Measurements from ENCODE around the gene SYNC.

SYNC gene

DNA sequence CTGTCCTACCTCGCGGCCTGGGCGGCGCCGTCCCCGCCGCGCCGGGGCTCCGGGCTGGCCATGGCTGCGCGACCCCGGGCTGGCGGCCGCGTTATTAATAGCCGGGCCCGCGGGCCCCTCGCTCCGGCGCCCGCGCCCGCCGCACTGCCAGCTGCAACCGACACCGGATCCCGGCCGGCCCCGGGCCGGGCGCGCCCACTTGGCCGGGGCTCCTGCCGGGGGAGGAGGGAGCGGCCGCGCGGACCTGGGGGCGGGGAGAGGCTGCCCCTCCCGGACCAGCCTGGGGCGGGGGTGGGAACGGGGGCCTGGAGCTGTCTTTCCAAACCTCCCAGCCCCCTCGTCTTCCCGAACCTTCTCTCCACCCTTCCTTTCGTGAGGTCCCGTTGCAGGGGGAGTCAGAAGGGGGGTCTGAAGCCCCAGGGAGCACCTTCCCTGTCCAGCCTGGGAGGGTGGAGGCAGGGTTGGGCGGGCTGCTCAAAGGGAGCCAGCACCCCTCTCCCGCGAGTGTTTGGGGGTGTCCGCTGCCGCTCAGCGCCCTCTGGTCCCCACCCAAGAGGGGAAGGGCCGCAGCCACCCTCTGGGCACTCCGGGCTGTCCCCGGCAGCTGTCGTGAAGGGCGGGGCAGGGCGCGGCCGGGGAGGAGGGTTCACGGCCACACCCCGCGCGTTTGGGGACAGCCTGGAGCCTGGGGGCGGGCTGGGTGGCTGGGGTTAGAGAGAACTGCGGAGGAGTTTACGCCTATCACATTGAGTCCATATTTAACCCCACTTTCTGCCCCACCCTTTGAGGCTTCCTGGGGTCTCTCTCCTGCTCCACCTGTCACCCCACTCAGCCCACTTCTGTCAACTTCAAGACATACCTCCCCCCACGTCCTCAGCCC, at the start of gene SYNC:
TSS of gene SYNC (minus strand) at position 172 of the 880 bp plus-strand sequence. CDS start at position 62, 110 bp downstream.
- peak; percentile 55 for DNase-seq

DNA sequence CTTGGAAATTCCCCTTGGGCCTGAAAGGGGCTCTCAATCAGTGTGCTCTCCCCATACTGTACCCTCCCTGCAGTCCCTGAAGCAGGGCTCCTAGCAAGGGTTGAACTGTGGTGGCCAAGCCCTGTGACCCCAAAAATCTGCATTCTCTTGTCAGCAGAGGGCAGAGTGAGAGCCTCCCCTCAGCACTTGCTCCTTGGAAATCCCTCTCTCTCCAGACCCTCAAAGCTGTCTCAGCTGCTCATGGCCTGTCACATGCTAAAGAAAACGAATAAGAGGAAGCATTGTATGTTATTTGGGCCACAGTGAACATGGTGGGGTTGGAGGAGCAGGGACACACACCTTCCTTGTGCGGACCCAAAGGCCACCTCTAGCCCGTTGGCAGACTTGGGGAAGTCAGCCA, 47.2 kb upstream of the SYNC start:
- DNase-seq, result no peak

DNA sequence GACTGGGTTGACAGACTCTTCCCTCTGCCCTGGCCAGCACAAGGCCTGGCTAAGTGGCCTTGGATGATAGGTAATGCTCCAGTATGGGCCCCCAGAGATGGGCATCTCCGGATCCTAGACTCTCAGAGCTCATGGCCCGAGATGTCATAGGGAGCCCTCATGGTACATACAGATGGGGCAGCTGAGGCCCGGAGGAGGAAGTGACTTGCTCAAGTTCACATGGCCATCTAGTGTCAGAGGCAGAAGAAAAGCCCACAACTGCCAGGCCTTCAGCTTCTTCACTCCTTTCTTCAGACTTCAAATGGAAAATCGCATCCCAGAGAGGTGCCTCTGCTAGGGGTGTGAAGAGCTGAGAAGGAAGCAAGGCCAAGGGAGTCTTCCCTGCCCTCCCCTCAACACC, 46.8 kb upstream of the SYNC start:
- DNase-seq, result no peak

DNA sequence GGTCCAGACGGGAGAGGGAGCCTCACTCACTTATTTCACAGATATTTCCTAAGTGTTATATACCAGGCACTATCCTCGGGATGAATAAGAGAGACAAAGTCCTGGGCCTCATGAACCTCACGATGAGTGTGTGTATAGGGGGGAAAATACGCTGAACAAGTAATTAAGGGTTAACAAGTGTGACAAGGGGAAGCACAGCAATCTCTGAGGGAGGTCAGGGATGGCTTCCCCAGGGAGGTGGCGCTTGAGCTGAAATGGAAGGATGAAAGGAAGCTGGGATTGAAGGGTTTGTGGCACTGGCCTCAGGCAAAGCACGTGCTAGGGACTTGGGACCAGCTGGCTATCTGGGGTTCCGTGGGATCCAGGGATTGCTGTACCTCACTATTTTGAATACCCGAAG, 46.4 kb upstream of the SYNC start:
- no peak for DNase-seq

DNA sequence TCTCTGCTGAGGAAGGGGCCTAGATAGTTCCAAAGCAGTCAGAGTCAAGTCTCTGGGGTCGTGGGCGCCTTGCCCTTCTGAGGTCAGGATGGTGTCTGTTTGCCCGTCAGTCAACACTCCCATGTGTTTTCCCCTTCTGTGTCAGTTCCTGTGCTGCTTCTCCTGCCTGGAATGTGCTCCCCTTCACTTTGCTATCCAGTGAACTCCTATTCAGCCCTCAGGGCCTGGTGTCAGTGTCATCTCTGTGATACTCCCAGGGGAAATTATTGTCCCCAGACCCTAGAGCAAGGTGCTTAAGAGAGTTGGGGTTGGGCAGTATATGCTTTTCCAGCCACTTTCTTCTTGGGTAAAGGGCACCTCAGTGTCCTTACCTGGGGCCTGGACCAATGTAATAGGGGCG, 45.8 kb upstream of the SYNC start:
- DNase-seq, result no peak

DNA sequence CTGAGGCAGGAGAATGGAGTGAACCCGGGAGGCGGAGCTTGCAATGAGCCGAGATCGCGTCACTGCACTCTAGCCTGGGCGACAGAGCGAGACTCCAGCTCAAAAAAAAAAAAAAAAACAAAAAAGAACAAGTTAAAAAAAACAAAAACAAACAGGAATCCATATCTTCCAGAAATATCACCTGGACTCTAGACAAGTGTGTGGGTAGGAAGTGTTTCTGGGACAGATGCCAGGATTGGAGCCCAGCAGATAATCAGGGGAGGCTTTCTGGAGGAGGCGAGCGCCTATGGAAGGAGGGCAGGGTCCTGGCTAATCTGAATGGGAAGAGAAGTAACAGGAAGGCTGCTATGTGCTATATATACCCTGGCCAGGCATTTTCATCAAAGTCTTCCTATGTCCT, 43.6 kb upstream of the SYNC start:
- no peak for DNase-seq

DNA sequence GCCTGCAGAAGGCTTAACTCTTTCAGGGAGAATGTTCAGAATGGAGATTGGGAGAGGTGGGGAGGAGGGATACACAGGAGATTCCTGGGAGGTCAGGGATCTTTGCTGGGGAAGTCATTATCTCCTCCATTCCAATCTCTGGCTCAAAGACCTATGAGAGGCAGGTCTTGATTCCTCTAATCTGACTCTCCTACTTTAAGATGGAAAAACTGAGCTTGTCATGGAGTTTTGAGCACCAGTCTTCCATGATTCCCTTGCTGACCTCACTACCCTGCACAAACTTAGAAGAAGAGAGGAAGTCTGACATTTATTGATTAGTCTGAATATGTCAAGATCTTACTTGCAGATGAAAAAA, 41.5 kb upstream of the SYNC start:
- DNase-seq, result no peak

DNA sequence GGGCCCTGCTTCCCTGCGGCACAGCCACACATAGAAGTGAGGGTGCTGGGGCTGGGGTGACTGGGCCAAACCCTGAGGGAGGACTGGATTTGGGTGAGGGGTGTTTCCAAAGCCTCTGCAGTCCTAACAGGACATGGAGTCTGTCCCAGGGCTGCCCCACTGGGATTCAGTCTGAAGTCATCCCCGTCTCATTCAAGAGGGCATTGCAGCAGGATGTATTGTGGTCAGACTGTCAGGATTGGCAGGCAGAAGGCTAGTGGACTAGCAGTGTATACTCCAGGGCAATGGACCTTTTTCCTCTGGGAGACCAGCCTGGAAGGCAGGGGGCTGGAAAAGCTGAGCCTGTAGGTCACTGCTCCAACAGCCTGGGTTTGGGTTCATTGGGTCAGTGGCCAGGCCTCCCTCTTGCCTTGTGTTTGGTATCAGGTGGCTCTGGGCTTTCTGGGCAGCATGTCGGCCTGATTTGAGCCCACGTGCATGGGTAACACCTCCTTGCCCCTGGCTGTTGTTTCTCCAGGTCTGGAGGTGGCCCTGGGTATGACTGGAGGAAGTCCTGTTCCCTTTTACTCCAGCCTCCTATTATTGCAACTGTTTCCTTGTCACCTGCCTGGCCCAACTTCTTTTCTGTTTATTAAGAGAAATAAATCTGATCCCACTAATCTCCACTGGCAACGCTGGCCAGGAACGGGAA, 41.0 kb upstream of the SYNC start:
- no peak for DNase-seq

DNA sequence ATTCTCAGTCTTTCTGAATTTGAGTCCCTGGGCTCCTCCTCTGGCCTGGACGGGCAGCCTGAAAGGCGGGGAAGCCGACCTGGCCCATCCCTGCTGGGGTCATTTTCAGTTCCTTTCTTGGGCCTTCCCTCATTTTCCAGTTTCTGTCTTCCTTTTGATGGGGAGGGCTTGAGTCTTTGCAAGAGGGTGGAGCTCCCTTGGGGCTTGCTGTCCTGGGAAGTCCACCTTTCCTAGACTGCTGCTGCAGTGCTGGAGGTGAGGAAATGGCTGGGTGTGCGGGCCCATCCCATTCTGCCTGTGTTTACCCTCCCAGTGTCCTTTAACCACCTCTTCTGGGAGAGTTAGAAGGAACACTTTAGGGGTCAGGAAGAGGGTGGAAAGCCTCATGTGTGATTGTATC, 40.4 kb upstream of the SYNC start:
- no peak for DNase-seq

DNA sequence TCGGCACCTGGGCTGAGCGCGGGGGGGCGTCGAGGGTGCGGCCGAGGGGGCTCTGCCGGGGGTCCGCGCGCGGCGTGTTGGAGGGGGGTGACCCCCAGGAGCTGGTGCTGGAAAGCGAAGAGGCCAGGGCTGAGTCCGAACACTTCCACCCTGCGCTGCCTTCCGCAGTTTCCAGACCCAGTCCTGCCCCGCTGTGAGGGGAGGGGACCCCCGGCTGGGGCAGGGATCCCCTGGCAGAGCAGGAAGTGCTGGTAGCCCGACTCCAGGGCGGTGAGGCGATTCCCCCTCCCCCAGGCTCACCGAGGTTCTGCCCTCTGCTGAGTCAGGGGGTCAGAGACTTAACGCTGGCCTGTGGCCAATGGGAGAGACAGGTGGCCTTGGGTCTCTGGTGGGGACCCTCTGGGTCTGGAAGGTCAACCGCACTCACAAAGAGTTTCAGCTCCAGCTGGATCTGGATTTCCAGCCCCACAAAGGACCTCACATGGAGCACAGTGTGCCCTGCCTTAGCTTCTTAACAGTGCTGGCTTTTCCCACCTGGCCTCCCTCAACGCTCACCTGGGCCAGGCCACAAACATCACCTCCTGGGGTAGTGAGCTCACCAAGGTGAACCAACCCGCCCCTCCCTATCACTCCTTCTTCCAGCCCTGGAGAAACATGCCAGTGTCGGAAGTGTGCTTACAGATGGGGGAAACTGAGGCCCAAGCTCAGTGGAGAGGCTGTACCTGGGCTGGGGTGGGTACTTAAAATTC, 39.8 kb upstream of the SYNC start:
- no peak for DNase-seq

DNA sequence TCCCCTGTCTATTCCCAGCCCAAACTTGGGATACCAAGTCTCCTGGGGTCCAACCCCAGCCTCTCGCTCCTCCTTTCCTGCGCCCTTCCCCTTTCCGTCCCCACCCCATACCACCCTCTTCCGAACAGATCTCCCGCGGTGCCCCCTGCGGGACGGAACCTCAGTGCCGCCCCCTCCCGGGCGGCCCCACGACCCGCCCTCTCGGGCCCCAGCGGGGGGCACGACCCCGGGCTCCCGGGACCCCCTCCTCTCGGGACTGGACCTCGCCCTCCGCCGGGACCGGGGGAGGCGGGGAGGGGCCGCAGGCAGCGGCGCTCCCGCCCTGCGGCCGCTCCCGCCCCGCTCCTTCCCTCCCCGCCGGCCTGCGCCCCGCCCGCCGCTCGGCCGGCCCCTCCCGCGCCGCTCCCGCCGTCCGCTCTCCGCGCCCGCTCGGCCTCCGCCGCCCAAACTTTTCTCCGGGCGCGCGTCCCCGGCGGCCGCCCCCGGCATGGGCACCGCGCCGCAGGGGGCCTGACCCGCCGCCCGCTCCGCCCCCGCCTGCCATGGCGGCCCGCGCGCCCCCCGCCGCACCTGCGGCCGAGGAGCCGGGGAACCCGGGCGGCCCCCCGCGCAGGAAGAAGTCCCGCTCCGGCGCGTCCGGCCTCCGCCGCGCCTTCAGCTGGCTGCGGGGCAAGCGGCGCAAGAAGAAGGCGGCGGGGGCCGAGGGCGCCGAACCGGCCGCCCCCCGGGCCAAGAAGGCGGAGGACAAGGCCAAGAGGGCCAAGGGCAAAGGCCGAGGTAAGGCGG, 39.0 kb upstream of the SYNC start:
- no peak for DNase-seq

DNA sequence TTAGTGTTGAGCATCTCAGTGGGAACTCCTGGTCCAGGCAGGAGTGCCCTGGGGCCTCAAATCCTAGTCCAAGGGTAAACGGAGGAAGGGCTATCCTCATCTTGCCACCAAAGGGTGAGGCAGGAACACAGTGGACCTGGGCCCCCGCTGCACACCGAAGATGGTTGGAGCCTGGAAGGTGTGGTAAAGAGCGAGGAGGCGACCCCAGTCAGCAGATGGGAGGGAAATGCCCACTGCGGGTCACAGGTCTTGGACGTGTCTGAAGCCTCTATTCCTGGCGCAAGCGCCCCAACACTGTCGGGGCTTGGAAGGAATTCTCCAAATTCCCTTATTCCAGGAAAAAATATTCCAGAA, 38.5 kb upstream of the SYNC start:
- no peak for DNase-seq

DNA sequence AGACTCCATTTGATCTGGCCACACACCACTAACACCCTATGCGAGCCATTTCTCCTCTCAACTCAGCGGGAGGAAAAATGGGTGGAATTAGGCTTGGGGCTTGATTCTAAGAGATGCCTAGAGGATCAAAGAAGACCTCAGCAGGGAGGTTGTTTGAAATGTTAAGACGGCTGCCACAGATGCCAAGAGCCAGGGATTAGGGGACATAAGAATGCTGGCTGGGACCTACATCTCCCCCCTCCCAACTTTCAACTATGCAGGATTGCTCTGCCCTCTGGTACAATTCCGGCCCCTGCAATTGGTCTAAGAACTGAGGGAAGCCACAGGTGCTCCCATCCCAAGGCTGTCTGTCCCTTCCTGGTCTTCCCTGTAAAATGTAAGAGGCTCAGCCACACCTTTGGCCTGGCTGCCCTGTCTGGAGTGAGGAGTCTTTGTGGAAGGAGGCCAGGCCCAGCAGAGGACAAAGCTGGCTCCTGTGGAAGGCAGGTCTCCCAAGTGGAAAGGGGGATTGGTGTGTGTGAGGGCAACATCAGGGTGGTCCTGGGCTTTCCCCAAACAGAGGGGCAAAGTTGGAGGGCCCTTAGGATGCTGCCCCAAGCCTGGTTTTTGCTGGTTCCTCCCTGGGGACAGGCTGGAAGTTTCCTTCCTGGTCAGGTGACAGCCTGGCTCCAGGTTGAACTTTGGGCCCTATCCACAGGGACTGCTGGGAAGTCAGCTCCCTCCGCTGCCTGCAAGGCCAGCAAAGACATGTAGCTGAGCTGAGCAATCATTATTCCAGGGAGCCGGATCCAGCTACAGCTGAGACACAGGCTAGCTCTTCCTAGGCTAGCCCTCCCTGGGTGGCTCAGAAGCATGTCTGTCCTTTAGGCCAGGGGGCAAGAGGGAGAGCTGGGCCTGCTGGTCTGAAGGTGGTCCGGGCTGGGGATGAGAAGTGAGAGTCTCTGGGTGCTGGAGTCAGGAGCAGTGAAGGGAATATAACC, 34.5 kb upstream of the SYNC start:
- DNase-seq, result no peak

DNA sequence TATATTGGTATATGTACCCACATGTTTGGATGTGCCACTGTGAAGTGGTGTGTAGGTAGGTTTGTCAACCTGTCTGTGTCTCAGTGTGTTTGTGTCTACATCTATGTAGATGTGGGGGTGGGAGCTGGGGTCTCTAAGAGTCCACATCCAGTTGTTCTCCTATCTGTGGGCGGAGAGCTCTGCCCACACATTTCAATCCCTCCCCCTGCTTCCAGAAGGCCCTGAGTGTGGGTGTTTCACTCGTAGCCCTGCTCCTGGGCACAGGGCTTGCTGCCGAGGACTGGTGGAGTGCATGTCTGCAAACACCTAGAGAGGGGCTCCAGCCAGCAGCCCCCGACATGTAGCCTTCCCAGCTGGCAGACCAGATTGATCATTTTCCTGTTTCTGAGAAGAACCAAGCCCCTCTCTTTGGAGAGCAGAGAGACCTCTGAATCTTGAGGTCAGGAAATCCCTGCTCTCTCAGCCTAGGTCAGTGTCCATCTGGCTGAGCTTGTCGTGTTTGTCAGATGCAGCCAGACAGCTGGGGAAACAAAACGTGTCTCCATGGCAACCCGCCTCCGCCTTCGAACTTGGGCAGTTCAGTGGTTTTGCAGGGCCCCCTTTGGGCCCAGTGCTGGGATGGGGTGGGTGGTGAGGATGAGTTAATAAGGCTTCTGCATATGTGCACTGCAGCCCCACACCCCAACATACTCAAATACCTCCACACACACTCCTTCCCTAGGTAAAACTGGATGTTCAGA, 31.2 kb upstream of the SYNC start:
- no peak for DNase-seq

DNA sequence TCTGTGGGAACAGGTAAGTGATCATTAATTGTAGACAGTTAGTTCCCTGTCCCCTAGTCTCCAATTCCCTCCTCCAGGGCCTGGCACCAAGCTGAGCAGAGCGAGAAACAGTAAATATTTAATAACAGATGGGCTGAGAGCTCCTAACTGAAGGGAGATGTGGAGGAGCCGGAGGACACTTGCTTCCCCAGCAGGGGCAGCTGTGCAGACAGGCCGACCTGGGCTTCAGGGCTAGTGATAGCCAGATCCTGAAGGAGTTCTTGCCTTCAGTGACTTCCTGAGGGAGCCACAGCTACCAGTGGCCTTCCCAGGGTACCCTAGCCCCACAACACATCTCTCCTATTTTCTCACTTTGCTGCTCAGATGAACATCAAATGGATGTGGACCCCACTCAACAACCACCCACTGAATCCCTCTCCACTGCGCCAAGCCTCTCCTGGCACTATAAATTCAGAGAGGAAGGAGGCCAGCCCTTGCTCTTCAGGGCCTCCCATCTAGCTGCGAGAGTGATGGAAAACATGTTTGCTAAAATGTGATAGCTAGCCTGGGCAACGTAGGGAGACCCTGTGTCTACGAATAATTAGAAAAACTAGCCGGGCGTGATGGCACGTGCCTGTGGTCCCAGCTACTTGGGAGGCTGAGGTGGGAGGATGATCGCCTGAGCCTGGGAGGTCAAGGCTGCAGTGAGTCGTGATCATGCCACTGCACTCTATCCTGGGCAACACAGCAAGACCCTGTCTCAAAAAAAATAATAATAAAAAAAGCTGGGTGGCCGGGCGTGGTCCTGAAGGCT, 26.9 kb upstream of the SYNC start:
- no peak for DNase-seq

DNA sequence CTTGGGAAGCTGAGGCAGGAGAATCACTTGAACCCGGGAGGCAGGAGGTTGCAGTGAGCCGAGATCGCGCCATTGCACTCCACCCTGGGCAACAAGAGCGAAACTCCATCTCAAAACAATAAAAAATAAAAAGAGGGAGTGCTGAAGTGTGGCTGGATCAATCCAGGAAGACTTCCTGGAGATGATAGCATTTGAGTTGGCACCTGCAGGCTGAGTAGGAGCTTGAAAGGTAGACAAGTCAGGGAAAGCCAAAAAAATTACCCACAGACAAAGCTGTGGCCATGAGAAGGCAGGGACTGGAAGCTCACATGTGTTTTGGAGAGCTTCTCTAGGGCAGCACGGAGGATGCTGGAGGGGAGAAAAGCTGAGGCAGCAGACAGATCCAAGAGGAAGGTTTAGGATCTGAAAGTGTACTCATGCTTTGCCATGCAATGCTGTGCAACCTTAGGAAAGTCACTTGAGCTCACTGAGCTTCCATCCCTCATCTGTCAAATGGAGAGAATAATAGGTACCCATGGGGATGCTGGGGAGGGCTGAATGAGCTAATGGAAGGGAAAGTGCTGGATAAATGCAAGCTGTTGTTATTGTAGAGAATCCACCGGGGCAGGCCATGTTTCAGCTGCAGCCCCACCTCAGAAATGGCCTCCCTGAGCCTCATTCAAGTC, 26.0 kb upstream of the SYNC start:
- no peak for DNase-seq

DNA sequence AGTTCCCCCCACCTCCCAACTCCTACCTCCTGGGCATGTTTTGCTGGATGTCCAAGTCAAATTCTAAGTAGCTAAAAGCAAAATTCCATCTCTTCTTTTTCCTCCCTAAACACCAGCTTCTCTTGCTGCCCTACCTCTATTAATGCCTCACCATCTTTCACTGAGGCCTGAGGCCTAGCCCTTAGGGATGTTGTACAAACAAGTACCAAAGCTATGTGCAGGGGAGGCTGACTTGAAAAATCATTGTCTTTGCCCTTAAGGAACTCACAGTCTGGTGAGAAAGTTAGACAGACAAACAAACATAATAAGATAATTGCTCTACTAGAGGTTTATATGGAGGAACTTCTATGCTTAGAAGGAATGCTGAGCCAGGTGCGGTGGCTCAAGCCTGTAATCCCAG, 25.3 kb upstream of the SYNC start:
- DNase-seq, result no peak

DNA sequence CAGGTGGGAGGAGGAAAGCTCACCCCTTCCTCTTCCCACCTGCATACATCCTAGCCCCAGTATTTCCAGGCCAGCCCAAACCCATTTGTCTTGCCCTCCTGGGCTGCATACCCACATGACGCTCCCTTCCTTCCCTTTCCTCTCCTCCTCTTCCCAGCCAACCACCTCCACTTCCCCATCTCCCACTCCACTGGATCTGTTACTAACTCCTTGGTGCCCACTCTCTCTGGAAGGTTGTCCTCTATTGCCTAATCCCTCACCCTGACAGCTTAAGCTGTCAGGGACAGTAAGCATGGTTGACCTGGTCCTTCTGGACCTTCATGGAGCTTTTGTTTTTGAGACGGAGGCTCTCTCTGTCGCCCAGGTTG, 23.0 kb upstream of the SYNC start:
- DNase-seq, result no peak

DNA sequence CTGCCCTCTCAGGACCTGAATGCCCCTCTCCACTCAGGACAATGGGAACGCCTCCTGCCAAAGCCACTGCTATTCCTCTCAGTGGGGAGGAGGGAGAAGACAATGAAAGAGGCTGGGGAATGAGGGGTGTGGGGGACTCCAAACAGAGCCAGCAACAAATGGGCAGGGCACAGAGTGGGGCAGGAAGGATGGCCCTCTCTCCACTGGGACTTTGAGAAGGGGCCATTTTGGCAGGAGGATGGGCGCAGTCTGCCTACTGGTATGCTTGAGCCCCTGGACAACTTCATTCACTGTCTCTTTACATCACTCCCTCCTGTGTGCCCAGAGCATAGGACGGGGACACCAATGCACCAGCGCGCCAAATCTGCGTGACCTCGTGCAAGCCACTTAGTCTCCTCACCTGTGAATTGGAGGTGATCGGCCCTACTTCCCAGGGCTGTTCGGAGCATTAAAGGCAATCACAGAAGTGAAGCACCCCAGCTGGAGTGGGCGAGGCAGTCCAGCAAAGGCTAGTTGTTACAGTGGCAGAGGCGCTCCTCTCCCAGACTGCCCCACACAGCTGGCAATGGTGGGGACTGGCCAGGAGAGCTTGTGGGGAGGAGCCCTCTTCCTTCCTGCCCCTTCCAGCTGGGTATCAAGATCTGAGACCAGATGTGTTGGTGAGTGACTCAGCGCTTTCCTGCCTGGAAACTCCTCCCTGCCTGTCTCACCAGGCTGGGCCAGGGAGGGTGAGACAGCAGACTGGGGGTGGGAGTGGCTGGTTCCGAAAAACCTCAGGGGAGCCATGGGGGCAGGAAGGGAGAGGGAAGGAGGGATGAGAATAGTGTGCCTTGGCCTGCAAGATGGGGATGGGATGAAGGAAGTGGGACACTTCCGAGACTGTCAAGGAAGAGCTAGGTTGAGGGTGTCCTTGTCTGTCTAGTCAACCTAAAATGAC, 22.4 kb upstream of the SYNC start:
- DNase-seq, result peak; percentile 56

All from amniotic stem cell (primary cell).